Omental fat pad (tissue), 4 donors: ENCODE results near the gene CHD2. TPM values are rescaled to one million over a fixed set of nuclear protein-coding genes. Genes with fewer than 3 reads are reported as not detected.
"Not testable (repeated sequence)": the region's sequence is repeated elsewhere in the genome, so short reads cannot be mapped to it uniquely, and the experiment has no call there.

Experiments
- ATAC-seq: fragments of 150-250 bp; one replicate; pipeline ENCODE4 v1.9.1; 2016; ENCODE audit warnings: mild to moderate bottlenecking, moderate library complexity; ENCODE audit not compliant: low FRiP score
- DNase-seq: peaks from one replicate; pipeline ENCODE4 v3.0.0-alpha.2; 2019; ENCODE audit warnings: low spot score
- total RNA-seq, 4 donors: library from RNA; depleted of rRNA; stranded (reverse); fragments of >200 nt; gene quantifications; one replicate each; pipeline ENCODE4 v1.1.0, GENCODE V29; 2016
- TF ChIP-seq, protein P1 (sequence below), 3 donors: fragments of 450-650 bp; IDR thresholded peaks; one replicate each; pipeline ENCODE4 v1.5.1; 2016 to 2017; ENCODE audit warnings: antibody characterized with exemption in 3 of 3, mild to moderate bottlenecking in 3 of 3, moderate library complexity in 2 of 3

The CHD2 gene
- total RNA-seq, 4 donors from 2014 or later = 77.7 to 140 (median 134) TPM

DNA sequence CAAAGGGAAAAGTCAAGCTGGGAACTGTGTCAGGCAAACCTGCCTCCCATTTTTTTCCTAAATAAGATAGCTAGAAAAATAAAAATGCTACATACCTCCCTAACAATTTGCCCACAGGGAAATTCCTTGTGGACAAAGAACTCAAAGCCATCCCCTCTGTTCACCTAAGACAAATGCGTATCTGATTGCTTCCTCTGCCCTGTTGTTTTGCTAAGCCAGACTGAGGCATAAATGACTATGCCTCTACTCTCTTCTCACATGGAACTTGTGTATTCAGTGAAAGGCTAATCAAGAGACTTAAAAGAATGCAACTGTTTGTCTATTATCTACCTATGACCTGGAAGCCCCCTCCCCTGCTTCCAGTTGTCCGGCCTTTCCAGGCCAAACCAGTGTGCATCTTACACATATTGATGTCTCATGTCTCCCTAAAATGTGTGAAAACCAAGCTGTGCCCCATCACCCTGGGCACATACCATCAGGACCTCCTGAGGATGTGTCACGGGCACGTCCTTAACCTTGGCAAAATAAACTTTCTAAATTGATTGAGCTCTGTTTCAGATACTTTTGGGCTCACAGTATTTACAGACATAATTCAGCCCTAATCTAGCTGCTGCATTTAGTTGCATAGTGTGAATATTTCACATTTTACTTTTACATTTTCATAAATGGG, 15.8 kb downstream of the CHD2 start:
- DNase-seq (no peak), ATAC-seq (no peak)
- TF ChIP-seq, protein P1, sequence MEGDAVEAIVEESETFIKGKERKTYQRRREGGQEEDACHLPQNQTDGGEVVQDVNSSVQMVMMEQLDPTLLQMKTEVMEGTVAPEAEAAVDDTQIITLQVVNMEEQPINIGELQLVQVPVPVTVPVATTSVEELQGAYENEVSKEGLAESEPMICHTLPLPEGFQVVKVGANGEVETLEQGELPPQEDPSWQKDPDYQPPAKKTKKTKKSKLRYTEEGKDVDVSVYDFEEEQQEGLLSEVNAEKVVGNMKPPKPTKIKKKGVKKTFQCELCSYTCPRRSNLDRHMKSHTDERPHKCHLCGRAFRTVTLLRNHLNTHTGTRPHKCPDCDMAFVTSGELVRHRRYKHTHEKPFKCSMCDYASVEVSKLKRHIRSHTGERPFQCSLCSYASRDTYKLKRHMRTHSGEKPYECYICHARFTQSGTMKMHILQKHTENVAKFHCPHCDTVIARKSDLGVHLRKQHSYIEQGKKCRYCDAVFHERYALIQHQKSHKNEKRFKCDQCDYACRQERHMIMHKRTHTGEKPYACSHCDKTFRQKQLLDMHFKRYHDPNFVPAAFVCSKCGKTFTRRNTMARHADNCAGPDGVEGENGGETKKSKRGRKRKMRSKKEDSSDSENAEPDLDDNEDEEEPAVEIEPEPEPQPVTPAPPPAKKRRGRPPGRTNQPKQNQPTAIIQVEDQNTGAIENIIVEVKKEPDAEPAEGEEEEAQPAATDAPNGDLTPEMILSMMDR (IDR thresholded peaks at IDR 0.05) = no peak

DNA sequence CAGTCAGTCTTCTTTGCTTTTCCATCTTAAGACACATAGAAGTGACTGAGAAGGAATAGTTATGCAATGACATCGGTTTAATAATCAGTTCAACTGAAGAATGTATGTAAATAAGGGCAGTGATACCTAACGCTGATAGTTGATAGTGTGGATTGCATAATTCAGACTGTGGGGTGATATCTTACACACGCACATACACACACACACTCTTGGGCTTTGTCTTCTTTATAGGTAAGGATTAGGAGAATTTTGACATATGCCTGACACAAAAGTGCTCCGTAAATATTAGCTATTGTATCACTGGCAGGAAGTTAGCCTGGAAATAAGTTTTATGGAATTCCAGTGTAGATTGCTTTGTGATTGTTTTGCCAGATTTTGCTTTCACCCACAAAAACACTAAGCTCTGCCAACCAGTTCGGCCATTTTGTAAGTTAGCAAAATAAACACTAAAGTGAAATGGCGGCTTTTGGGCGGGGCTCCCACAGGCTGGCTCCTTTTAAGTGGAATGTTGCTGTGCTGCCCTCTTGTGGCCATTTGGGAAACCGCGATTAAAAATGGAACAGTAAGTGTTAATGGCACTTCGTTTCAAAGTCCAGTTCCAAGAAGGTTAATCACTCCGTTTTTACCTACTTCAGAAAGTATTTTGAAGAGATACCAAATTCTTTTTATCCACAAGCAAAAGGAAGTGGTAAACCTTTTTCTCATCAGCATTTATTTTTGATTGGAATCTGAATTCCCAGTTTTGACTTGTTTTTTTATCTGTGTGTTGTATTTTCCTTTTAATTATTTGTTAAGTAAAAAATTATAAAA, 17.7 kb downstream of the CHD2 start:
- ATAC-seq (peak; percentile 38), DNase-seq (peak; percentile 98)
- TF ChIP-seq, protein P1 (IDR thresholded peaks at IDR 0.05) = peak in 2 of 3 donors; percentile 82 to 98

DNA sequence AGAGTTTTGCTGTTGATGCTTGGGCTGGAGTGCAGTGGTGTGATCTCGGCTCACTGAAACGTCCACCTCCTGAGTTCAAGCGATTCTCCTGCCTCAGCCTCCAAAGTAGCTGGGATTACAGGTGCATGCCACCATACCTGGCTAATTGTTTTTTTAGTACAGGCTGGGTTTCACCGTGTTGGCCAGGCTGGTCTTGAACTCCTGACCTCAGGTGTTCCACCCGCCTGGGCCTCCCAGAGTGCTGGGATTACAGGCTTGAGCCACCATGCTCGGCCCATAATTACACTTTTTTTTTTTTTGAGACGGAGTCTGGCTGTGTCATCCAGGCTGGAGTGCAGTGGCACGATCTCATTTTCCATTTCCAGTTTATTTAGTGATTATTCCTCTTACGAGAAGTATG, 18.8 kb downstream of the CHD2 start:
- not testable (repeated sequence) for ATAC-seq, DNase-seq

DNA sequence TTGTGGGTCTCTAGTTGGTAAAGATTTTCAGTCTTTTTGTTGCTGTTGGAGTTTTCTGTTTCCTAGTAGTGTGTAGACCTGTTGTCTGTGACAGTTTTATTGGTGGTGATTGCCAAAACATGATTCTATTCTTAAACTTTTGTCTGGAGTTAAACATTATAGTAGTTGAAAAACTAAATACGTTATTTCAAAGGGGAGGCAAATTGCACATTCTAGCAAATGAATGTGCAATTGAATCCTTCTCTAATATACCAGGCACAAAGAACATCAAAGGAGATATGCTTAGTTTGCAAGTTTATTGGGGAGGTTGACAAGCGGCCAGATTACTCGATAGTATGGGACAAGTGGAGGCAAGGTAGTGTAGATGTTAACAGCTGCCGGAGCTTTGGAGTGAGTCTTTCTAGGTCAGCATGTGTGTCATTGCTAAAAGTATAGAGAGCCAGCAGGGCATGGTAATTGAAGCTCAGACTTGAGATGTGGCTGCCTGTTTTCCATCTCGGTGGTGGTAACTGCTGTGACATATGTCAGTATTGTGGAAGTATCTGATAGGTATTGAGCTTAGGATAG, 20.6 kb downstream of the CHD2 start:
- no peak for DNase-seq
- TF ChIP-seq, protein P1 (IDR thresholded peaks at IDR 0.05) = no peak
- no peak for ATAC-seq

DNA sequence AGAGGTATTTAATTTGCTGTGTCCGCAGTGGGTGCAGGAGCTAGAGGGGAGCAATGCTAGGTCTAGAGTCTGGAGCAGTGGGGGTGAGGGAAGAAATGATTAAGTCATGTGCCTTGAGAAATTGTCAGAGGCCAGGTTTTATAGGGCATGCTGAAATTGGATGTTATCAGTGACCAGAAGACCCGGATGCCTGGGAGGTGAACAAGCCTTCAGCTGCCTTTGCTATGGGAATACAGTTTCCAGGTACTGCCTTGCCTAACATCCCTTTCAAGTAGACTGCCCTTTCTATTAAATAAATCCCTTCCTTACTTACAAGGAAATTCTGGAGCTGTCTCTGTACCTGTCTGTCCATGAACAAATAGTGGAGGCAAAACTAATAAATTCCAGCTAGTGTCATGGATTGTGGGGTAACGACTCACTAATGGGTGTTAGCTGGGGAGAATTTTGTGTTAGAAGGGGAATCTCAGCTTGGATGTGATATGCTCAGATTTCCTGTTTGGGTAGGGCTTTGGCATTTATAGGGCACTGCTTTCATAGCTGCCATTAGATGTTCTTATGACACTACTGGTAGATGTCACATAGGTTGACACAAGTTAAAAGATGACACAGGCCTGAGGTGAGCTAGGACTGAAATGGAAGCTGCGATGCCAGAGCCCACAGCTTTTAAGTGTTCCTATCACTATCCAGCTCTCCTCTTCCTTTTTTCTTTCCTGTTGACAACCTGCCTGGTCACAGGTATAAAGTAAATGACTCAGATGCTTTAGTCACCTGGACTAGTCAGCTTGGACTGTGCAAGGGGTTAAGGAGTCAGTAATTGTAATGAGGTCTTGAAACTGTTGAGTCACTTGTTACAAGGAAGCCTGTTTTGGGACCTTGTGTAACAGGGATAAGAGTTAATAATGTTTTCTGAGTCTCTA, 21.3 kb downstream of the CHD2 start:
- TF ChIP-seq, protein P1 (IDR thresholded peaks at IDR 0.05) = no peak
- ATAC-seq (peak; percentile 78), DNase-seq (no peak)

DNA sequence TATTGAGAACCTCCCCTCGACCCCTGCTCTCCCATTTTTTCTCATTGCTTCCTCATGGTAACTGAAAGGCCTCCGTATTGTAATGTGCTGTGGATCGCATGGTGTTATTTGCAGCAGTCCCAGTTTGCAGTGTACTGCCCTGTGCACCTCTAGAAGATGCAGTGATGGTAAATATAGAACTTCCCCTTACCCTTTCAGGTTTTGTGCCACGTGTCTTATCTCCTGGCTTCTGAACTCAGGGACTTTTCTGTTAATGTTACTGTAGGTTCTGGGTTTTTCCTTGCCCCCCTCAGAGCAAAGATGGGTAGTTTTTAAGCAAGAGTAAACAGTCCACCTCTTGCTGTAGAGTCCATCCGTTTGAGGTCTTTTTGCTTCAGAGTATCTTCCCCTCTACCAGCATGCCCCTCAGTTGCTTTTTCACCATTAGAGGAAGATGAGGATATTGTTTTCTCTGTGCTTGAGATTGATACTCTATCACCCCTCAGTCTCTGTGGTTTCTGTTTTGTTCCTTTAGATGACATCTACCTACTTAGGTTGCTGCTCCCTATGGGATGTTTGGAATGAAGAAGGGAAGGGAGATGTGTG, 22.4 kb downstream of the CHD2 start:
- TF ChIP-seq, protein P1 (IDR thresholded peaks at IDR 0.05) = no peak
- DNase-seq = no peak
- ATAC-seq = no peak
